Panc1 (cell line): ENCODE data around the gene CNTN4.

ENCODE experiments used
- POLR2AphosphoS5 ChIP-seq: IDR thresholded peaks from 2 replicates; pipeline ENCODE4 v1.6.1; 2012; ENCODE audit warnings: mild to moderate bottlenecking, low read depth, low read length, moderate library complexity
- TF ChIP-seq, protein P1 (sequence below): fragments of 450-650 bp; IDR thresholded peaks from 2 replicates; pipeline ENCODE4 v1.5.1; 2017; ENCODE audit warnings: mild to moderate bottlenecking

DNA sequence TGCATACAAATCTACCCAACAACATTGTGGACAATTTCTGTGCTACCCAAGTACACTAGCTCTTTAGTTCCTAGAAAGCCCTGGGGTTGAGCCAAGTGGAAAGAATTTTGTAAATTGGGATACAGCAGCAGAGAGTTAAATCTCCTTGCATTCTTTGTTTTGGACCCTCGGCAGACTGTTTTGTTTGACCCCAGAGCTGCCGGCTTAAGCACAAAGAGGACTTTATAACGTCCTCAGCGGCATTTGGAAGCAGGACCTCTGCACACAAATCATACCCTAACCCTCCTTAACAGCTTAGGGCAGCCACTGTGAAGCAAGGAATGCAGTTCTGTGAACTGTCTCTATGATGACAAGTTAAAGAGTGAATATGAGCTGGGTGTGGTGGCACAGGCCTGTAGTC lies 415.3 kb downstream of the CNTN4 start:
- TF ChIP-seq, protein P1, sequence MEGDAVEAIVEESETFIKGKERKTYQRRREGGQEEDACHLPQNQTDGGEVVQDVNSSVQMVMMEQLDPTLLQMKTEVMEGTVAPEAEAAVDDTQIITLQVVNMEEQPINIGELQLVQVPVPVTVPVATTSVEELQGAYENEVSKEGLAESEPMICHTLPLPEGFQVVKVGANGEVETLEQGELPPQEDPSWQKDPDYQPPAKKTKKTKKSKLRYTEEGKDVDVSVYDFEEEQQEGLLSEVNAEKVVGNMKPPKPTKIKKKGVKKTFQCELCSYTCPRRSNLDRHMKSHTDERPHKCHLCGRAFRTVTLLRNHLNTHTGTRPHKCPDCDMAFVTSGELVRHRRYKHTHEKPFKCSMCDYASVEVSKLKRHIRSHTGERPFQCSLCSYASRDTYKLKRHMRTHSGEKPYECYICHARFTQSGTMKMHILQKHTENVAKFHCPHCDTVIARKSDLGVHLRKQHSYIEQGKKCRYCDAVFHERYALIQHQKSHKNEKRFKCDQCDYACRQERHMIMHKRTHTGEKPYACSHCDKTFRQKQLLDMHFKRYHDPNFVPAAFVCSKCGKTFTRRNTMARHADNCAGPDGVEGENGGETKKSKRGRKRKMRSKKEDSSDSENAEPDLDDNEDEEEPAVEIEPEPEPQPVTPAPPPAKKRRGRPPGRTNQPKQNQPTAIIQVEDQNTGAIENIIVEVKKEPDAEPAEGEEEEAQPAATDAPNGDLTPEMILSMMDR, result no peak
- no peak for TF ChIP-seq POLR2AphosphoS5
